HepG2 (cell line): Measurements from ENCODE around the gene POLR2J3. TPM values are rescaled to one million over a fixed set of nuclear protein-coding genes. Genes with fewer than 3 reads are reported as not detected.
"Not testable (repeated sequence)": the region's sequence is repeated elsewhere in the genome, so short reads cannot be mapped to it uniquely, and the experiment has no call there.

Experiments
- DRAP1 ChIP-seq: IDR thresholded peaks from 2 replicates; pipeline ENCODE4 v1.6.1; 2016; ENCODE audit warnings: missing genetic modification reagents, missing compliant biosample characterization
- E2F1 ChIP-seq: sonication (generic); formaldehyde crosslinking; IDR thresholded peaks from 2 replicates; pipeline ENCODE4 v1.5.0; 2020; ENCODE audit warnings: missing genetic modification reagents
- EP300 ChIP-seq, 3 experiments: sonication (generic) in 1 of 3; formaldehyde crosslinking in 1 of 3; IDR thresholded peaks; 2 replicates each; pipeline versions ENCODE4 v1.5.1 to v1.6.1; 2011 to 2020; ENCODE audit warnings: low read depth in 2 of 3, low read length in 2 of 3, borderline replicate concordance in 1 of 3, improper control_type of control experiment in 1 of 3, mild to moderate bottlenecking in 1 of 3, missing genetic modification reagents in 1 of 3, moderate library complexity in 1 of 3
- FOSL2 ChIP-seq: sonication (generic); formaldehyde crosslinking; IDR thresholded peaks from 2 replicates; pipeline ENCODE4 v1.4.0; 2020; ENCODE audit warnings: missing genetic modification reagents
- FOXA3 ChIP-seq: IDR thresholded peaks from 2 replicates; pipeline ENCODE4 v1.6.1; 2016; ENCODE audit warnings: missing genetic modification reagents, missing compliant biosample characterization
- GATAD2A ChIP-seq: IDR thresholded peaks from 2 replicates; pipeline ENCODE4 v1.6.1; 2016
- HNF4A ChIP-seq: sonication (generic); formaldehyde crosslinking; IDR thresholded peaks from 2 replicates; pipeline ENCODE4 v1.4.0; 2020; ENCODE audit warnings: missing genetic modification reagents
- HOXA3 ChIP-seq: sonication (generic); formaldehyde crosslinking; IDR thresholded peaks from 2 replicates; pipeline ENCODE4 v1.5.0; 2020; ENCODE audit warnings: missing genetic modification reagents
- IRF2 ChIP-seq: IDR thresholded peaks from 2 replicates; pipeline ENCODE4 v1.6.1; 2018; ENCODE audit warnings: missing genetic modification reagents, missing compliant biosample characterization
- KDM2A ChIP-seq: sonication (generic); formaldehyde crosslinking; IDR thresholded peaks from 2 replicates; pipeline ENCODE4 v1.4.0; 2020; ENCODE audit warnings: low read depth, missing genetic modification reagents, borderline replicate concordance
- KDM5A ChIP-seq: fragments of 200-600 bp; sonication (generic); IDR thresholded peaks from 2 replicates; pipeline ENCODE4 v1.7.0; 2018; ENCODE audit warnings: antibody characterized with exemption, mild to moderate bottlenecking, low read length, borderline replicate concordance
- KMT2B ChIP-seq: IDR thresholded peaks from 2 replicates; pipeline ENCODE4 v1.6.1; 2016; ENCODE audit warnings: missing genetic modification reagents, missing compliant biosample characterization
- MEIS2 ChIP-seq: sonication (generic); formaldehyde crosslinking; IDR thresholded peaks from 2 replicates; pipeline ENCODE4 v1.9.0; 2021; ENCODE audit warnings: mild to moderate bottlenecking, missing genetic modification reagents
- MXD3 ChIP-seq: IDR thresholded peaks from 2 replicates; pipeline ENCODE4 v1.6.1; 2016; ENCODE audit warnings: mild to moderate bottlenecking, missing biosample characterization, missing genetic modification reagents
- PHF5A ChIP-seq: IDR thresholded peaks from one replicate; pipeline ENCODE4 v1.6.1; 2018; ENCODE audit warnings: low read depth, missing genetic modification reagents; ENCODE audit not compliant: unreplicated experiment
- POLR2AphosphoS5 ChIP-seq: IDR thresholded peaks from 2 replicates; pipeline ENCODE4 v1.6.1; 2012; ENCODE audit warnings: low read depth, low read length
- SP1 ChIP-seq, 2 experiments: fragments of 450-650 bp in 1 of 2; sonication (generic) in 1 of 2; formaldehyde crosslinking in 1 of 2; IDR thresholded peaks; 2 replicates each; pipeline versions ENCODE4 v1.4.0 to v1.6.1; 2016 to 2020; ENCODE audit warnings: missing genetic modification reagents in 1 of 2
- ZFP1 ChIP-seq: IDR thresholded peaks from 2 replicates; pipeline ENCODE4 v1.6.1; 2016
- ZNF614 ChIP-seq: IDR thresholded peaks from 2 replicates; pipeline ENCODE4 v1.6.1; 2018; ENCODE audit warnings: missing biosample characterization, missing genetic modification reagents, inconsistent platforms, borderline replicate concordance
- polyA plus RNA-seq, 8 experiments: library from polyadenylated mRNA; depleted of rRNA in 3 of 8; stranded (reverse) in 7 of 8; unstranded in 1 of 8; fragments of >200 nt; fragmentation: Illumina TruSeq in 4 of 8; extraction: Trizol in 4 of 8; gene quantifications; 2 replicates each; pipeline versions ENCODE4 v1.2.1 to v1.2.3, GENCODE V29; 2011 to 2016; ENCODE audit warnings: low read depth in 4 of 8, missing spikeins in 1 of 8, mixed read lengths in 1 of 8; ENCODE audit not compliant: insufficient read depth in 1 of 8
- total RNA-seq, 5 experiments: library from RNA; depleted of rRNA; stranded (reverse); fragments of >200 nt; fragmentation: Illumina TruSeq; extraction: Trizol; gene quantifications; 2 replicates each; pipeline ENCODE4 v1.2.3, GENCODE V29; 2016; ENCODE audit warnings: low read depth in 1 of 5
- TF ChIP-seq, protein P1 (sequence below): conservative IDR thresholded peaks from 2 replicates; pipeline ENCODE4 v1.6.1; 2018; ENCODE audit warnings: missing genetic modification reagents
- TF ChIP-seq, protein P2 (sequence below): sonication (generic); formaldehyde crosslinking; IDR thresholded peaks from 2 replicates; pipeline ENCODE4 v1.4.0; 2020; ENCODE audit warnings: missing genetic modification reagents, borderline replicate concordance

The POLR2J3 gene
- total and polyA plus RNA-seq, 2 of the 13 experiments (the other 11 are each of a cell fraction or from before 2014, with no cell fraction given) = 28.0 to 36.5 TPM

DNA sequence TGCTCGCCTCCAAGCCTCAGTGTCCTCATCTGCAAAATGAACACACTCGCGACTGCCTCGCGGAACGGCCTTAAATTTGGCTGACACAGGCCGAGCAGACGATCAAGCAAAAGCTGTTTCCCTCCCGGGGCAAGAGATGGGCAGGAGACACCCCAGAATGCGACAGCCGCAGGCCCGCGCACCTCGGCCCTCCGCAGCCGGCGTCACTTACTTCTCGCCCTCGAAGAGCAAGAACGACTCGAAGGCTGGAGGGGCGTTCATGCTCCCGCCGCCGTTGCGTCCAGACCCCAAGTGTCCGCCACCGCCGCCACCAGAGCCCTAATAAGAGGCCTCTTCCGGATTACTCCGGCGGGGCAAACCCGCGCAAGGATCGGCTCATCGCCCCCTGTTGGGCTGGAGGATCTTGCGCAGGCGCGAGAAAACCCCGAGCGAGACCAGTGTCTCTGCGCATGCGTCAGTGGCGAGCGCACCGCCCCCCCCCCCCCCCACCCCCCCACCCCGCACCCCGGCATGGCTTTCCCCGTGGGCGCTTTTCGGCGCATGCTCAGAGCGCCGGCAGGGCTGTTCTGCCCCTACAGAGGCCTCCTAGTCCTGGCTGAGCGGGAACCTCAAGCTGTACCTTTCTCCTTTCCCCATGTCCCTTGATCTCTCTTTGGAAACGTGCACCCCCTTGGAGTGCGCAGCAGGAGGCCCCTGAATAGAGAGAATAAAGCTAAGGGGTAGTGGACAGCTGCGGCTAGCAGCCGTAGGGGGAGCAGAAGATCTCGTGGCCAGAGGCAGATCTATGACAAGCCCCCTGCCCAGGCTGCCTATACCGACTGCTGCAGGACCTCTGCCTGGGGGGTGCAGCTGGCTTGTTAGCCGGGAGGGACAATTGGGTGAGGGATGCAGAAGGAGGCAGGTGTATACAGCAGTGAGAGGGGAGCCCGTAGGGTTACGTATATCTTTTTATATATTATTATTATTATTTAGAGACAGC, at the start of gene POLR2J3 (continued):
- TF ChIP-seq, protein P1, sequence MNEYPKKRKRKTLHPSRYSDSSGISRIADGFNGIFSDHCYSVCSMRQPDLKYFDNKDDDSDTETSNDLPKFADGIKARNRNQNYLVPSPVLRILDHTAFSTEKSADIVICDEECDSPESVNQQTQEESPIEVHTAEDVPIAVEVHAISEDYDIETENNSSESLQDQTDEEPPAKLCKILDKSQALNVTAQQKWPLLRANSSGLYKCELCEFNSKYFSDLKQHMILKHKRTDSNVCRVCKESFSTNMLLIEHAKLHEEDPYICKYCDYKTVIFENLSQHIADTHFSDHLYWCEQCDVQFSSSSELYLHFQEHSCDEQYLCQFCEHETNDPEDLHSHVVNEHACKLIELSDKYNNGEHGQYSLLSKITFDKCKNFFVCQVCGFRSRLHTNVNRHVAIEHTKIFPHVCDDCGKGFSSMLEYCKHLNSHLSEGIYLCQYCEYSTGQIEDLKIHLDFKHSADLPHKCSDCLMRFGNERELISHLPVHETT (CRISPR knock-in tag) = 0 out of 2 replicates have a peak, but pooled peaks have one; percentile 75
- TF ChIP-seq ZFP1 (CRISPR knock-in tag) (peak; percentile 71; the same call in 1 of the 2 replicates), E2F1 (CRISPR knock-in tag) (0 out of 2 replicates have a peak, but pooled peaks have one; percentile 46), MXD3 (CRISPR knock-in tag) (peak; percentile 75), POLR2AphosphoS5 (peak; percentile 44; the same call in 1 of the 2 replicates), HOXA3 (CRISPR knock-in tag) (peak; percentile 89), HNF4A (CRISPR knock-in tag) (0 out of 2 replicates have a peak, but pooled peaks have one; percentile 7), FOSL2 (CRISPR knock-in tag) (peak; percentile 39; the same call in 1 of the 2 replicates), EP300 (CRISPR knock-in tag; IDR thresholded peaks at IDR 0.05; ENCODE audit: borderline replicate concordance) (peak; percentile 61; the same call in 1 of the 2 replicates), IRF2 (peak; percentile 88), GATAD2A (peak; percentile 47; the same call in 1 of the 2 replicates), PHF5A (CRISPR knock-in tag) (peak; percentile 81), FOXA3 (CRISPR knock-in tag) (peak; percentile 61), KDM5A (peak; percentile 87; the same call in 1 of the 2 replicates), MEIS2 (CRISPR knock-in tag) (0 out of 2 replicates have a peak, but pooled peaks have one; percentile 52), SP1 (CRISPR knock-in tag; IDR thresholded peaks at IDR 0.05) (peak; percentile 51; the same call in 1 of the 2 replicates), ZNF614 (peak; percentile 83; the same call in 1 of the 2 replicates), DRAP1 (CRISPR knock-in tag) (0 out of 2 replicates have a peak, but pooled peaks have one; percentile 51), KMT2B (CRISPR knock-in tag) (peak; percentile 90), KDM2A (CRISPR knock-in tag) (peak; percentile 91)
- not testable (repeated sequence) for TF ChIP-seq EP300 (IDR thresholded peaks at IDR 0.05; ENCODE audit: low read depth in 2 of 2, low read length in 2 of 2); SP1 (IDR thresholded peaks at IDR 0.05)
- TF ChIP-seq, protein P2, sequence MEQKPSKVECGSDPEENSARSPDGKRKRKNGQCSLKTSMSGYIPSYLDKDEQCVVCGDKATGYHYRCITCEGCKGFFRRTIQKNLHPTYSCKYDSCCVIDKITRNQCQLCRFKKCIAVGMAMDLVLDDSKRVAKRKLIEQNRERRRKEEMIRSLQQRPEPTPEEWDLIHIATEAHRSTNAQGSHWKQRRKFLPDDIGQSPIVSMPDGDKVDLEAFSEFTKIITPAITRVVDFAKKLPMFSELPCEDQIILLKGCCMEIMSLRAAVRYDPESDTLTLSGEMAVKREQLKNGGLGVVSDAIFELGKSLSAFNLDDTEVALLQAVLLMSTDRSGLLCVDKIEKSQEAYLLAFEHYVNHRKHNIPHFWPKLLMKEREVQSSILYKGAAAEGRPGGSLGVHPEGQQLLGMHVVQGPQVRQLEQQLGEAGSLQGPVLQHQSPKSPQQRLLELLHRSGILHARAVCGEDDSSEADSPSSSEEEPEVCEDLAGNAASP (CRISPR knock-in tag) = peak; percentile 64
- TF ChIP-seq, all 625 proteins: peak for 137; not testable (repeated sequence) for 488
